ENCODE results near the gene PCDHGC4.

Gene PCDHGC4

GRCh38 chr5:141490771-141491170, 5.9 kb downstream of the PCDHGC4 start:
- DNase-seq, result no peak

- no peak for DNase-seq
These were observed 6.7 kb downstream of the PCDHGC4 start for GRCh38 chr5:141491323-141492167.

GRCh38 chr5:141492168-141492885, 7.5 kb downstream of the PCDHGC4 start:
- peak in 1 of 6 experiments; percentile 19 for DNase-seq

DNA sequence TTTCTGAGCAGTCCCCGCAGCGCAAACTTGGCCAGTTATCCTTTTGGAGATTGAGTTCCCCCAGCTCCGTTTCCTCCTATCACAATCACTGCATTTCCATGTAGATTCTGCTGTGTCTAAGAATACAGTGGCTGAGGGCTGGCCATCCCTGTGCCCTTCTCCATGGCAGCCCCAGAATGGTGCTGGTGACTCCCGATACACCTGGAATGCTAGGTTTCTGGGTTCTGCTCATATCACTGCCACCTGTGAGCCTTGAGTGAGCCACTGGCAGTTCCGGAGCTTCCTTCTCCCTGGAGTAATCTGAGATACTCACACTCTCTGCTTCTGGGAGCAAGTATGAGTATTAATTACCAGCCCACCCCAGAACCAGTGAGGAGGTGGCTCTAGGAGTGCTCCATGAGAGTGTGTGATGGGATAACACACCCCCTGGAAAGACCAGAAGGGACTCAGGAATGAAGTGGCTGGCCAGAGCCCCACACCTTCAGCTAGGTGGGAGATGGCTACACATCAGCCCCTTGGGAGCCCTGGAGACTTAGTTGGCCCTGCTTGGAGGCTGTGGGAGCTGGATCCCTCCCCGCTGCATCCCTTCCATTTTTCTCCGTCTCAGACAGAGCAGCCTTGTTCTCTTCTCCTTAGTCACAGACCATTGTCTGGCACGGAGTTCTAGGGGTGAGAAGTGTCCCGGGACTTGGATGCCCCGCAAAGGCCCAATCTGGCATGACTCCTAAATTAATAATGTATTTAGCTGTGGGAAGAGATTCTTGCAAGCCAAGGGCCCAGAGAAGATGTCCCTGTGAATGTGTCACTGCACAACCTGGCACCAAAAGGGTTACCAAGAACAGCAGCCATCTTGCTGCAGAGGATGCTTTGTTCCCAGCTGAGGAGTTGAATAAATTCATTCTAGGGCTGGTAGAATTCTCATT, 8.9 kb downstream of the PCDHGC4 start:
- no peak for DNase-seq

DNA sequence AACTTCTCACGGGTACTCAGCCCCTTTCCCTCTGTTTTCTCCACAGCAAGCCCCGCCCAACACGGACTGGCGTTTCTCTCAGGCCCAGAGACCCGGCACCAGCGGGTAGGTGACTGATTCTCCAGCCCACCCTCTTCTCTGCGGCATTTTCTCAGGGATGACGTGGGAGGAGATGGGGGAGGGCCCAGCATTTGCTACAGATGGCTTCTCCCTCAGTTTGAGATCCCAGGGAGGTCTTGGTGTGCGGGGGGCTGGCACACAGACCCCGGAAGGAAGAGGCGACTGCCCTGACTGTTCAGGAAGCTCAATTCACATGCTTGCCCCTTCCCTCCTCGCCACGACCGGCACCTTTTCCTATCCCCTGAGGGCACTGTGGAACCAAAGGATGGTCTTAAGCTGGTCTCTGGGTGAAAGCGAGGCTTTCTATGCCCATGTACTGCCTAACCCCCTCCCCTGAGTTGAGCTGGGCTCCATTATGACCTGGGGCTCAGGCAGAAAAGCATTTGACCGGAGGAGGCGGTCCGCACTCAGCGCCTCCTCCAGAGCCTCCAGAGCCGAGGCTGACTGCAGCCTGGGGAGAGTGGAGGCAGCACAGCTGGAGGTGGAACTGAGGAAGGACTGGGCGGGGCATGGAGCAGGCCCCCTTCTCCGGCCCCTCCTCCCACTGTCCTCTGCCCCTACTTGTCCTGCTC, 10.1 kb downstream of the PCDHGC4 start:
- no peak for DNase-seq

DNA sequence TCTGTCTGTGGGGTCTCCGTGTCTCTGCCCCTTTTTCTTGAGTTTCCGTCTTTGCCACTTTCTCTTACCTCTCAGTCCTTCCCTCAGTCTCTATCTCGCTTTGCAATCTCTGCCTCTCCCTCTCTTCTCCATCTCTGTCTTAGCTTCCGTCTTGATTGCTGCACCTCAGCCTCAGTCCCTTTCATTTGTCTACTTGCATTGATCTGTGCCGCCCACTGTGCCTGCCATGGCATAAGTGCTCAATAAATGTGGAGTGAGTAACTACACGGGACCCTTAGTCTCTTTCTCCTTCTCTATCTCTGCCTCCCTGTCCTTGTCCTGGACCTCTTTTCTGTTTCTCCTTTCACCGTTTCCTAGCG, 10.6 kb downstream of the PCDHGC4 start:
- no peak for DNase-seq

GRCh38 chr5:141496038-141496437, 11.2 kb downstream of the PCDHGC4 start:
- DNase-seq, result no peak

GRCh38 chr5:141501761-141502160, 16.9 kb downstream of the PCDHGC4 start:
- no peak for DNase-seq

- no peak for DNase-seq
These were observed 18.9 kb downstream of the PCDHGC4 start for GRCh38 chr5:141503681-141504080.

DNA sequence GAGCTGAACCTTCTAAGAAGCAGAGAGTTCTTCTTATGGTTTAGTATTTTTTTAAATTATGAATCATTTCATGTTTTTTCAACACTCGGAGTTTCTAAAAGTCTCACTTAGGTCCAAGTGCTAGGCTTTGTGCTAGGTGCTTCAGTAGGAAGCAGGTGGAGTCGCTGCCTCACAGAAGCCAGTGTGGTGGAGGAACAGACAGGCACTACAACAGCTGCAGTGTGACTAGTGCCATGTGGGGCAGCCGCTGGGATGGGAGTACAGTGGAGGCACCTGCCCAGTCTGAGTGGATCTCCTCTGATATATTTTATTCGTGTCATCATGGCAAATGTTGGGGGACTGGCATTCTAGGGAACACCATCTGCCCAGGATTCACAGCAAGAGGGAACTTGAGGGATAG, 19.4 kb downstream of the PCDHGC4 start:
- no peak for DNase-seq

- DNase-seq, result no peak
These were observed 21.7 kb downstream of the PCDHGC4 start for GRCh38 chr5:141506381-141507155.

- DNase-seq, result no peak
These were observed 22.7 kb downstream of the PCDHGC4 start for GRCh38 chr5:141507387-141508091.

GRCh38 chr5:141508440-141508797, 23.6 kb downstream of the PCDHGC4 start:
- no peak for DNase-seq

DNA sequence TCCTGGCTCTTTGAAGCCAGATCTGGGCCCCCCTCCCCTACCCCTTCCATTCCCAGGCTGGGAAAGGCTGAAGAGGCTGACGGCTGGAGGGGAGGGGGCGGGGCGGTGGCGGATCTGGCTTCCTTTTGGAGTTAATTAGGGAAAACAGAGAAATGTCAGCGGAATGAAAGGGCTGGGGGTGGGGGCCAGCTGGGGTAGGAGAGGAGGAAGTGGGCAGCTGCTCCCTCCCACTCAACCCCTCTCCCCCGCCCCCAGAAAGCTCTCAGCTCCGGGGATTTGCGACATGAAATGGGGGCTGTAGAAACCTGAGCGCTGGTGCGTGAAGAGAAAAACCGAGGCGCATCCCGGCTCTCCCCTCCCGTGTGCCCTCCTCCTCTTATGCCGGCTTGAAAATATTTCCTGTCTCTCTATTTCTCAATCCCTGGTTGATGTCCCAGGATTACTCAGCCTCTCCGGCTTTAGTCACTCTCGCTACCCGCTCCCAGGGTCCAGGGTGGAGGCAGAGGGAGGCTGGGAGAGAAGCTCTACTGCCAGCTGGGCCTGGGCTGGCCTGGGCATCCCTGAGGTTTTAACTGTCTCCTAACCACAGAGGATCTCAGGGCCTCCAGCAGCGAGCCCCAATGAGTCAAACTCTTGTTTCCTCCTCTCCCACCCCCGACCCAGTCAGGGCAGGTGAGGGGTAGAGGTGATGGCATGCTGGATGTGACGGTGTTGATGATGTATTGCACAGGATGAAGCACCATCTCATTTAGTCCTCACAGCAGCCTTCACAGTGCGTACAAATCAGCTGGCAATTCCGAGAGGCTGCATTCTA, 24.2 kb downstream of the PCDHGC4 start:
- DNase-seq, result no peak

DNA sequence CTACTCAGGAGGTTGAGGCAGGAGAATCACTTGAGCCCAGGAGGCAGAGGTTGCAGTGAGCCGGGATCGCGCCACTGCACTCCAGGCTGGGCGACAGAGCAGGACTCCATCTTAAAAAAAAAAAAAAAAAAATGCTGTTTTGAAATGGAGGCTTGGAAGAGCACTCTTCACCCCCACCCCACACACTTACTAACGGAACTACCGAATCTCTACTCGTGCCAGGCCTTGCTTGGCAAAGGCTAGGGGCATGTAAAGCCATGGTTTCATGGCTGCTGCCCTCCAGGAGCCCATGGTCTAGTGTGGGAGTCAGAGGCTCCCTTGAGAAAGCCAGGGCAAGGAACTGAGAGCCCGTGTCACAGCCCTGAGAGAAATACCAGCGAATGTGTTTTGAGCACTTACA, 25.3 kb downstream of the PCDHGC4 start:
- no peak for DNase-seq

DNA sequence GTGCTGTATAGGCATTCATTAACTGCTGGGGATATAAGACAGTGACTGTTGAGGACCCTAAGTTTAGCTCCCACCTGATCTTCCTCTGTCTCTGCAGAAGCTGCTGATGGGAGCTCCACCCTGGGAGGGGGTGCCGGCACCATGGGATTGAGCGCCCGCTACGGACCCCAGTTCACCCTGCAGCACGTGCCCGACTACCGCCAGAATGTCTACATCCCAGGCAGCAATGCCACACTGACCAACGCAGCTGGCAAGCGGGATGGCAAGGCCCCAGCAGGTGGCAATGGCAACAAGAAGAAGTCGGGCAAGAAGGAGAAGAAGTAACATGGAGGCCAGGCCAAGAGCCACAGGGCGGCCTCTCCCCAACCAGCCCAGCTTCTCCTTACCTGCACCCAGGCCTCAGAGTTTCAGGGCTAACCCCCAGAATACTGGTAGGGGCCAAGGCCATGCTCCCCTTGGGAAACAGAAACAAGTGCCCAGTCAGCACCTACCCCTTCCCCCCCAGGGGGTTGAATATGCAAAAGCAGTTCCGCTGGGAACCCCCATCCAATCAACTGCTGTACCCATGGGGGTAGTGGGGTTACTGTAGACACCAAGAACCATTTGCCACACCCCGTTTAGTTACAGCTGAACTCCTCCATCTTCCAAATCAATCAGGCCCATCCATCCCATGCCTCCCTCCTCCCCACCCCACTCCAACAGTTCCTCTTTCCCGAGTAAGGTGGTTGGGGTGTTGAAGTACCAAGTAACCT, 26.2 kb downstream of the PCDHGC4 start:
- DNase-seq, result no peak

DNA sequence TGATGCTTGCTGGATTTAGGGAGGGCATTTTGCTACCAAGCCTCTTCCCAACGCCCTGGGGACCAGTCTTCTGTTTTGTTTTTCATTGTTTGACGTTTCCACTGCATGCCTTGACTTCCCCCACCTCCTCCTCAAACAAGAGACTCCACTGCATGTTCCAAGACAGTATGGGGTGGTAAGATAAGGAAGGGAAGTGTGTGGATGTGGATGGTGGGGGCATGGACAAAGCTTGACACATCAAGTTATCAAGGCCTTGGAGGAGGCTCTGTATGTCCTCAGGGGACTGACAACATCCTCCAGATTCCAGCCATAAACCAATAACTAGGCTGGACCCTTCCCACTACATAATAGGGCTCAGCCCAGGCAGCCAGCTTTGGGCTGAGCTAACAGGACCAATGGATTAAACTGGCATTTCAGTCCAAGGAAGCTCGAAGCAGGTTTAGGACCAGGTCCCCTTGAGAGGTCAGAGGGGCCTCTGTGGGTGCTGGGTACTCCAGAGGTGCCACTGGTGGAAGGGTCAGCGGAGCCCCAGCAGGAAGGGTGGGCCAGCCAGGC, 27.0 kb downstream of the PCDHGC4 start:
- DNase-seq, result no peak

DNA sequence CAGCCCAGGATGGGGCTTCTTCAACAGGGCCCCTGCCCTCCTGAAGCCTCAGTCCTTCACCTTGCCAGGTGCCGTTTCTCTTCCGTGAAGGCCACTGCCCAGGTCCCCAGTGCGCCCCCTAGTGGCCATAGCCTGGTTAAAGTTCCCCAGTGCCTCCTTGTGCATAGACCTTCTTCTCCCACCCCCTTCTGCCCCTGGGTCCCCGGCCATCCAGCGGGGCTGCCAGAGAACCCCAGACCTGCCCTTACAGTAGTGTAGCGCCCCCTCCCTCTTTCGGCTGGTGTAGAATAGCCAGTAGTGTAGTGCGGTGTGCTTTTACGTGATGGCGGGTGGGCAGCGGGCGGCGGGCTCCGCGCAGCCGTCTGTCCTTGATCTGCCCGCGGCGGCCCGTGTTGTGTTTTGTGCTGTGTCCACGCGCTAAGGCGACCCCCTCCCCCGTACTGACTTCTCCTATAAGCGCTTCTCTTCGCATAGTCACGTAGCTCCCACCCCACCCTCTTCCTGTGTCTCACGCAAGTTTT, 27.6 kb downstream of the PCDHGC4 start:
- DNase-seq, result peak; percentile 44 to 80 (median 70)
